Fibroblast of lung (primary cell): ENCODE data around the gene GPR132. TPM values are rescaled to one million over a fixed set of nuclear protein-coding genes. Genes with fewer than 3 reads are reported as not detected.
"Not testable (repeated sequence)": the region's sequence is repeated elsewhere in the genome, so short reads cannot be mapped to it uniquely, and the experiment has no call there.

Source experiments
- DNase-seq, 2 donors: peaks; one replicate each; pipeline versions ENCODE4 v3.0.0 to v3.0.0-alpha.2; 2010; ENCODE audit warnings: low read depth in 2 of 2
- H2AFZ ChIP-seq: 2 replicates; pipeline ENCODE4 v1.5.1; 2012; ENCODE audit warnings: low read length, control low read depth, inconsistent platforms
- H3K27ac ChIP-seq: 2 replicates; pipeline ENCODE4 v1.5.1; 2011; ENCODE audit warnings: low read length, control low read depth; ENCODE audit not compliant: insufficient read depth
- H3K27me3 ChIP-seq: 2 replicates; pipeline ENCODE4 v1.5.1; 2011; ENCODE audit warnings: mild to moderate bottlenecking, low read length; ENCODE audit not compliant: control insufficient read depth, insufficient read depth
- H3K36me3 ChIP-seq: 2 replicates; pipeline ENCODE4 v1.5.1; 2011; ENCODE audit warnings: low read length; ENCODE audit not compliant: control insufficient read depth, insufficient read depth
- H3K4me1 ChIP-seq: 2 replicates; pipeline ENCODE4 v1.5.1; 2011; ENCODE audit warnings: low read length; ENCODE audit not compliant: control insufficient read depth, insufficient read depth; ENCODE audit errors: extremely low read depth
- H3K4me2 ChIP-seq: 2 replicates; pipeline ENCODE4 v1.5.1; 2011; ENCODE audit warnings: low read length, control low read depth; ENCODE audit not compliant: insufficient read depth; ENCODE audit errors: extremely low read depth
- H3K4me3 ChIP-seq, 4 experiments: fragments of 200-600 bp in 1 of 4; sonication (generic) in 1 of 4; replicated peaks in 1 of 4; 2 replicates each; pipeline ENCODE4 v1.5.1; 2011 to 2016; ENCODE audit warnings: low read length in 4 of 4, low read depth in 3 of 4, mild to moderate bottlenecking in 3 of 4, control low read depth in 2 of 4, inconsistent platforms in 1 of 4, mixed read lengths in 1 of 4; ENCODE audit not compliant: insufficient read depth in 1 of 4; ENCODE audit errors: control extremely low read depth in 1 of 4
- H3K79me2 ChIP-seq: 2 replicates; pipeline ENCODE4 v1.5.1; 2012; ENCODE audit warnings: mild to moderate bottlenecking, low read length, inconsistent platforms; ENCODE audit not compliant: control insufficient read depth, insufficient read depth
- H3K9ac ChIP-seq: 2 replicates; pipeline ENCODE4 v1.5.1; 2011; ENCODE audit warnings: mild to moderate bottlenecking, low read length, control low read depth; ENCODE audit not compliant: insufficient read depth
- H3K9me3 ChIP-seq: 2 replicates; pipeline ENCODE4 v1.5.1; 2012; ENCODE audit warnings: low read depth, low read length; ENCODE audit not compliant: control insufficient read depth, insufficient read depth
- H4K20me1 ChIP-seq: 2 replicates; pipeline ENCODE4 v1.5.1; 2011; ENCODE audit warnings: low read length; ENCODE audit not compliant: control insufficient read depth, insufficient read depth; ENCODE audit errors: extremely low read depth
- CTCF ChIP-seq, 2 donors: IDR thresholded peaks in 1 of 2; conservative IDR thresholded peaks in 1 of 2; 1 replicate in 1 of 2; 2 replicates in 1 of 2; pipeline ENCODE4 v1.5.1; 2011 to 2012; ENCODE audit warnings: low read length in 2 of 2, control low read depth in 1 of 2, inconsistent platforms in 1 of 2, low read depth in 1 of 2, mild to moderate bottlenecking in 1 of 2
- EZH2 ChIP-seq: IDR thresholded peaks from 2 replicates; pipeline ENCODE4 v1.5.1; 2012; ENCODE audit warnings: low read length, control low read depth, mild to moderate bottlenecking; ENCODE audit errors: missing control alignments
- polyA plus RNA-seq, 2 donors: library from polyadenylated mRNA; depleted of rRNA in 1 of 2; stranded (reverse) in 1 of 2; unstranded in 1 of 2; fragments of >200 nt; gene quantifications; 2 replicates each; pipeline ENCODE4 v1.2.1, GENCODE V29; 2011 to 2012; ENCODE audit warnings: missing spikeins in 1 of 2
- total RNA-seq: library from RNA; depleted of rRNA; stranded (reverse); fragments of >200 nt; gene quantifications from 2 replicates; pipeline ENCODE4 v1.2.1, GENCODE V29; 2014

GPR132 gene
- total and polyA plus RNA-seq, 2 donors (not counting 1 experiment from before 2014, with no cell fraction given): 0.17 TPM; not detected in 1

GRCh38 chr14:105041841-105042765 lies 23.1 kb downstream of the GPR132 start:
- no peak for DNase-seq
- Histone ChIP-seq H4K20me1 (no peaks in the 10 kb centered on the region), H3K9ac (no peak overlapping the region), H3K4me3 (no peak overlapping the region), H3K4me2 (no peak overlapping the region), H2AFZ (no peak overlapping the region), H3K27ac (no peak overlapping the region), H3K4me1 (no peaks in the 10 kb centered on the region), H3K27me3 (no peaks in the 10 kb centered on the region), H3K36me3 (no peaks in the 10 kb centered on the region), H3K9me3 (no peaks in the 10 kb centered on the region), H3K79me2 (no peaks in the 10 kb centered on the region)
- no peak for TF ChIP-seq EZH2
- TF ChIP-seq CTCF (conservative IDR thresholded peaks at IDR 0.05 in 1 of 2, IDR thresholded peaks at IDR 0.05 in 1 of 2; ENCODE audit: low read depth in 1 of 2, low read length in 2 of 2): no peak

- Histone ChIP-seq H3K27ac (no peak overlapping the region), H3K79me2 (no peaks in the 10 kb centered on the region), H2AFZ (no peak overlapping the region), H4K20me1 (no peaks in the 10 kb centered on the region), H3K36me3 (no peaks in the 10 kb centered on the region), H3K9ac (no peak overlapping the region), H3K9me3 (no peaks in the 10 kb centered on the region), H3K4me3 (no peak overlapping the region), H3K27me3 (no peaks in the 10 kb centered on the region), H3K4me2 (no peak overlapping the region), H3K4me1 (no peaks in the 10 kb centered on the region)
- DNase-seq: no peak
- no peak for TF ChIP-seq EZH2
- no peak for TF ChIP-seq CTCF (conservative IDR thresholded peaks at IDR 0.05 in 1 of 2, IDR thresholded peaks at IDR 0.05 in 1 of 2; ENCODE audit: low read depth in 1 of 2, low read length in 2 of 2)
Measured at GRCh38 chr14:105039458-105040205, 25.6 kb downstream of the GPR132 start.

- not testable (repeated sequence) for H3K36me3 ChIP-seq, H3K9me3 ChIP-seq, H3K79me2 ChIP-seq, H4K20me1 ChIP-seq, H3K4me1 ChIP-seq, H3K4me3 ChIP-seq, DNase-seq, H2AFZ ChIP-seq, H3K27ac ChIP-seq, H3K9ac ChIP-seq, H3K27me3 ChIP-seq, H3K4me2 ChIP-seq
Measured at GRCh38 chr14:105035616-105036015, 29.6 kb downstream of the GPR132 start.
